ENCODE data around the gene TRIM24.

- no peak for TF ChIP-seq CTCF (conservative IDR thresholded peaks at IDR 0.05; ENCODE audit: low read length)
- TF ChIP-seq EZH2phosphoT487 (IDR thresholded peaks at IDR 0.05; ENCODE audit: borderline replicate concordance, low read depth, low read length) = no peak
Measured at GRCh38 chr7:138442822-138443221, 17.2 kb upstream of the TRIM24 start.
